HL-60 (cell line): ENCODE data around the gene ALOX12.
"Not testable (repeated sequence)": the region's sequence is repeated elsewhere in the genome, so short reads cannot be mapped to it uniquely, and the experiment has no call there.

Experiments used
- DNase-seq, 2 experiments: peaks; one replicate each; pipeline ENCODE4 v3.0.0-alpha.2; 2010 to 2020; ENCODE audit warnings: low read depth in 1 of 2, low spot score in 1 of 2
- H3K27ac ChIP-seq: fragments of 250-450 bp; sonication (Bioruptor Pico); replicated peaks from 2 replicates; pipeline ENCODE4 v1.5.1; 2020; ENCODE audit warnings: mild to moderate bottlenecking, moderate library complexity
- H3K27me3 ChIP-seq: fragments of 250-450 bp; sonication (Bioruptor Pico); 2 replicates; pipeline ENCODE4 v1.5.1; 2021; ENCODE audit warnings: mild to moderate bottlenecking, moderate library complexity; ENCODE audit not compliant: insufficient read depth, poor library complexity, severe bottlenecking
- H3K4me3 ChIP-seq: replicated peaks from 2 replicates; pipeline ENCODE4 v1.5.1; 2011; ENCODE audit warnings: mild to moderate bottlenecking, control low read depth, low read length; ENCODE audit not compliant: insufficient read depth
- CTCF ChIP-seq: IDR thresholded peaks from one replicate; pipeline ENCODE4 v1.5.1; 2011; ENCODE audit warnings: low read length, control low read depth, inconsistent platforms; ENCODE audit not compliant: insufficient read depth
- GABPA ChIP-seq: IDR thresholded peaks from 2 replicates; pipeline ENCODE4 v1.6.1; 2012; ENCODE audit warnings: low read depth
- POLR2AphosphoS5 ChIP-seq: IDR thresholded peaks from 2 replicates; pipeline ENCODE4 v1.6.1; 2012; ENCODE audit warnings: low read depth
- REST ChIP-seq: IDR thresholded peaks from 2 replicates; pipeline ENCODE4 v1.6.1; 2012; ENCODE audit warnings: low read depth; ENCODE audit not compliant: insufficient replicate concordance
- SPI1 ChIP-seq: IDR thresholded peaks from 2 replicates; pipeline ENCODE4 v1.6.1; 2012; ENCODE audit warnings: low read depth, mild to moderate bottlenecking, borderline replicate concordance

Gene ALOX12

GRCh38 chr17:7045492-7046126, 49.8 kb downstream of the ALOX12 start:
- DNase-seq, result peak in 1 of 2 experiments; percentile 37
- no peak for TF ChIP-seq GABPA
- TF ChIP-seq SPI1, result no peak
- TF ChIP-seq POLR2AphosphoS5, result no peak
- peak; percentile 15 for TF ChIP-seq CTCF
- Histone ChIP-seq H3K27ac (no peak overlapping the region), H3K4me3 (no peak overlapping the region), H3K27me3 (peaks cover 12% of the 10 kb centered on the region)

- Histone ChIP-seq H3K4me3 (no peak overlapping the region), H3K27ac (no peak overlapping the region), H3K27me3 (peaks cover 12% of the 10 kb centered on the region)
- no peak for TF ChIP-seq CTCF
- no peak for DNase-seq
Observed at GRCh38 chr17:7046127-7046724, 50.4 kb downstream of the ALOX12 start.

- H3K27ac ChIP-seq, H3K4me3 ChIP-seq: not testable (repeated sequence)
- H3K27me3 ChIP-seq, result peaks cover 12% of the 10 kb centered on the region
- DNase-seq, result peak in 1 of 2 experiments; percentile 9
Observed at GRCh38 chr17:7046725-7047397, 51.0 kb downstream of the ALOX12 start.

- TF ChIP-seq CTCF (no peak), SPI1 (no peak), POLR2AphosphoS5 (no peak), REST (no peak), GABPA (no peak)
- H3K27me3 ChIP-seq, result peaks cover 12% of the 10 kb centered on the region
- no peak overlapping the region for H3K4me3 ChIP-seq
- no peak overlapping the region for H3K27ac ChIP-seq
- no peak for DNase-seq
Observed at GRCh38 chr17:7047566-7047965, 51.7 kb downstream of the ALOX12 start.

GRCh38 chr17:7048968-7049367, 53.1 kb downstream of the ALOX12 start:
- peaks cover 4% of the 10 kb centered on the region for H3K27me3 ChIP-seq
- TF ChIP-seq CTCF, result no peak
- TF ChIP-seq POLR2AphosphoS5, result no peak
- TF ChIP-seq GABPA, result no peak
- no peak for TF ChIP-seq SPI1
- no peak for TF ChIP-seq REST
- no peak overlapping the region for H3K27ac ChIP-seq
- DNase-seq, result no peak
- H3K4me3 ChIP-seq, result no peak overlapping the region

GRCh38 chr17:7050583-7050982, 54.7 kb downstream of the ALOX12 start:
- DNase-seq, H3K27ac ChIP-seq, H3K4me3 ChIP-seq, H3K27me3 ChIP-seq: not testable (repeated sequence)
